ENCODE data around the gene MED17. TPM values are rescaled to one million over a fixed set of nuclear protein-coding genes. Genes with fewer than 3 reads are reported as not detected.

Gene MED17
- total RNA-seq, 1 donor from 2014 or later, result 21.0 TPM

- H3K27me3 ChIP-seq (ENCODE audit: low read depth), result no peaks in the 10 kb centered on the region
- no peak for TF ChIP-seq CTCF (IDR thresholded peaks at IDR 0.05; ENCODE audit: borderline replicate concordance)
- no peaks in the 10 kb centered on the region for H3K36me3 ChIP-seq
- no peaks in the 10 kb centered on the region for H3K9me3 ChIP-seq (replicated peaks)
- DNase-seq, result no peak
- intact Hi-C loops (cut with micrococcal nuclease), result no loop called here
- H3K4me3 ChIP-seq, result no peak overlapping the region
- no peak overlapping the region for H3K27ac ChIP-seq (replicated peaks)
- peaks cover 7% of the 10 kb centered on the region for H3K4me1 ChIP-seq
Observed at GRCh38 chr11:93845181-93846092, 61.4 kb downstream of the MED17 start.

- Histone ChIP-seq H3K27ac (replicated peaks) (no peak overlapping the region), H3K4me3 (no peak overlapping the region), H3K4me1 (peaks cover 7% of the 10 kb centered on the region), H3K27me3 (ENCODE audit: low read depth) (no peaks in the 10 kb centered on the region), H3K9me3 (replicated peaks) (no peaks in the 10 kb centered on the region), H3K36me3 (no peaks in the 10 kb centered on the region)
- no peak for DNase-seq
- no peak for TF ChIP-seq CTCF (IDR thresholded peaks at IDR 0.05; ENCODE audit: borderline replicate concordance)
- intact Hi-C loops (cut with micrococcal nuclease), result no loop called here
Observed at GRCh38 chr11:93846411-93846810, 62.3 kb downstream of the MED17 start.

GRCh38 chr11:93849201-93849600 is 65.1 kb downstream of the MED17 start:
- no peak for TF ChIP-seq CTCF (IDR thresholded peaks at IDR 0.05; ENCODE audit: borderline replicate concordance)
- no peaks in the 10 kb centered on the region for H3K36me3 ChIP-seq
- no peaks in the 10 kb centered on the region for H3K27me3 ChIP-seq (ENCODE audit: low read depth)
- intact Hi-C loops (cut with micrococcal nuclease), result no loop called here
- no peak overlapping the region for H3K27ac ChIP-seq (replicated peaks)
- peaks cover 7% of the 10 kb centered on the region for H3K4me1 ChIP-seq
- peak overlapping the region; percentile 68 for H3K4me3 ChIP-seq
- H3K9me3 ChIP-seq (replicated peaks), result no peaks in the 10 kb centered on the region
- DNase-seq, result no peak

GRCh38 chr11:93849751-93850593 is 65.9 kb downstream of the MED17 start:
- H3K4me1 ChIP-seq, result peaks cover 7% of the 10 kb centered on the region
- no peaks in the 10 kb centered on the region for H3K36me3 ChIP-seq
- no peaks in the 10 kb centered on the region for H3K27me3 ChIP-seq (ENCODE audit: low read depth)
- H3K9me3 ChIP-seq (replicated peaks), result no peaks in the 10 kb centered on the region
- DNase-seq, result peak; percentile 22
- TF ChIP-seq CTCF (IDR thresholded peaks at IDR 0.05; ENCODE audit: borderline replicate concordance), result no peak
- intact Hi-C loops (cut with micrococcal nuclease), result no loop called here
- H3K27ac ChIP-seq (replicated peaks), result no peak overlapping the region
- peak overlapping the region; percentile 68 for H3K4me3 ChIP-seq

GRCh38 chr11:93850594-93851018 is 66.5 kb downstream of the MED17 start, which contains the start of gene VSTM5:
Gene VSTM5, minus strand, starts transcription at chr11:93850618. Its CDS starts 116 bp downstream, at chr11:93850502.
- DNase-seq, result no peak
- Histone ChIP-seq H3K4me1 (peaks cover 7% of the 10 kb centered on the region), H3K27ac (replicated peaks) (no peak within 1 kb of the TSS), H3K36me3 (no peaks in the 10 kb centered on the region), H3K9me3 (replicated peaks) (no peaks in the 10 kb centered on the region), H3K4me3 (peak within 1 kb of the TSS; percentile 68), H3K27me3 (ENCODE audit: low read depth) (no peaks in the 10 kb centered on the region)
- TF ChIP-seq CTCF (IDR thresholded peaks at IDR 0.05; ENCODE audit: borderline replicate concordance), result no peak
- intact Hi-C loops (cut with micrococcal nuclease), result no loop called here

All from left ventricle myocardium inferior (tissue), 1 donor.